Panc1 (cell line): Measurements from ENCODE around the gene KDM5A. TPM values are rescaled to one million over a fixed set of nuclear protein-coding genes. Genes with fewer than 3 reads are reported as not detected.

Experiments used
- ATAC-seq: fragments of 200-7000 bp; cut with Tn5 transposase; 2 replicates; pipeline ENCODE4 v1.9.1; 2020; ENCODE audit warnings: mild to moderate bottlenecking, moderate library complexity
- BruUV-seq: library from RNA; stranded (reverse); fragments of 400-500 nt; replicated peaks from 2 replicates; lab custom pipeline; 2021; lab: Mats Ljungman, UMichigan
- CTCF ChIA-PET: fragments of 300-600 bp; sonication (Branson Sonifier 250); formaldehyde crosslinking; loops from one replicate; lab custom pipeline; 2022; ENCODE audit warnings: antibody characterized with exemption; lab: Charles Lee
- POLR2A ChIA-PET: fragments of 300-600 bp; sonication (Branson Sonifier 250); formaldehyde crosslinking; loops from one replicate; lab custom pipeline; 2022; ENCODE audit warnings: antibody characterized with exemption; lab: Charles Lee
- DNase-seq: peaks from one replicate; pipeline ENCODE4 v3.0.0-alpha.2; 2010; ENCODE audit warnings: low read depth, low spot score
- H3K27ac ChIP-seq: 2 replicates; pipeline ENCODE4 v1.5.1; 2011; ENCODE audit warnings: mild to moderate bottlenecking, low read length, inconsistent platforms
- H3K27me3 ChIP-seq: fragments of 200-500 bp; sonication (Bioruptor generic); 2 replicates; pipeline ENCODE4 v1.6.0; 2014; ENCODE audit warnings: low read length, inconsistent platforms; ENCODE audit not compliant: control insufficient read depth, insufficient read depth
- H3K36me3 ChIP-seq: fragments of 200-500 bp; sonication (Bioruptor generic); 2 replicates; pipeline ENCODE4 v1.5.1; 2014; ENCODE audit warnings: inconsistent platforms, mild to moderate bottlenecking, low read length, moderate library complexity; ENCODE audit not compliant: control insufficient read depth, insufficient read depth
- H3K4me1 ChIP-seq: 2 replicates; pipeline ENCODE4 v1.5.1; 2011; ENCODE audit warnings: inconsistent platforms, mild to moderate bottlenecking, low read length, moderate library complexity; ENCODE audit not compliant: control insufficient read depth, insufficient read depth
- H3K4me3 ChIP-seq, 2 experiments: 2 replicates each; pipeline ENCODE4 v1.5.1; 2011 to 2012; ENCODE audit warnings: low read depth in 2 of 2, low read length in 2 of 2, mild to moderate bottlenecking in 2 of 2, inconsistent platforms in 1 of 2, moderate library complexity in 1 of 2
- H3K9me3 ChIP-seq: fragments of 200-500 bp; sonication (Bioruptor generic); 2 replicates; pipeline ENCODE4 v1.5.1; 2014; ENCODE audit warnings: low read depth, mild to moderate bottlenecking, inconsistent platforms, low read length, moderate library complexity; ENCODE audit not compliant: control insufficient read depth, insufficient read depth
- CTCF ChIP-seq: fragments of 450-650 bp; IDR thresholded peaks from 2 replicates; pipeline ENCODE4 v1.5.1; 2017; ENCODE audit warnings: mild to moderate bottlenecking
- POLR2AphosphoS5 ChIP-seq: IDR thresholded peaks from 2 replicates; pipeline ENCODE4 v1.6.1; 2012; ENCODE audit warnings: mild to moderate bottlenecking, low read depth, low read length, moderate library complexity
- SIN3A ChIP-seq: IDR thresholded peaks from 2 replicates; pipeline ENCODE4 v1.6.1; 2012; ENCODE audit warnings: low read depth, mild to moderate bottlenecking, low read length, moderate library complexity, borderline replicate concordance; ENCODE audit not compliant: insufficient read depth
- TCF7L2 ChIP-seq: IDR thresholded peaks from 2 replicates; pipeline ENCODE4 v1.6.1; 2011; ENCODE audit warnings: mild to moderate bottlenecking, low read depth, low read length, inconsistent platforms
- in situ Hi-C: cut with HindIII; loops from 2 replicates; pipeline ENCODE4 v1.10.0; 2016; ENCODE audit warnings: low sequenced_read_pairs, low pct_unique_long_range_greater_than_20kb
- intact Hi-C: fragments of 100-400 bp; cut with micrococcal nuclease; formaldehyde crosslinking; loops from one replicate; pipeline ENCODE4 v1.10.0; 2022; ENCODE audit not compliant: unreplicated experiment
- total RNA-seq: library from RNA; stranded (reverse); gene quantifications from one replicate; pipeline ENCODE4 v1.2.1, GENCODE V29; 2021; ENCODE audit not compliant: unreplicated experiment
- TF ChIP-seq, protein P1 (sequence below), 2 experiments: IDR thresholded peaks; 2 replicates each; pipeline ENCODE4 v1.6.1; 2011 to 2012; ENCODE audit warnings: low read depth in 2 of 2, control low read depth in 1 of 2, low read length in 1 of 2, mild to moderate bottlenecking in 1 of 2, moderate library complexity in 1 of 2; ENCODE audit not compliant: insufficient read depth in 1 of 2

Gene KDM5A
- total RNA-seq, 1 experiment from 2014 or later, result 49.0 TPM

DNA sequence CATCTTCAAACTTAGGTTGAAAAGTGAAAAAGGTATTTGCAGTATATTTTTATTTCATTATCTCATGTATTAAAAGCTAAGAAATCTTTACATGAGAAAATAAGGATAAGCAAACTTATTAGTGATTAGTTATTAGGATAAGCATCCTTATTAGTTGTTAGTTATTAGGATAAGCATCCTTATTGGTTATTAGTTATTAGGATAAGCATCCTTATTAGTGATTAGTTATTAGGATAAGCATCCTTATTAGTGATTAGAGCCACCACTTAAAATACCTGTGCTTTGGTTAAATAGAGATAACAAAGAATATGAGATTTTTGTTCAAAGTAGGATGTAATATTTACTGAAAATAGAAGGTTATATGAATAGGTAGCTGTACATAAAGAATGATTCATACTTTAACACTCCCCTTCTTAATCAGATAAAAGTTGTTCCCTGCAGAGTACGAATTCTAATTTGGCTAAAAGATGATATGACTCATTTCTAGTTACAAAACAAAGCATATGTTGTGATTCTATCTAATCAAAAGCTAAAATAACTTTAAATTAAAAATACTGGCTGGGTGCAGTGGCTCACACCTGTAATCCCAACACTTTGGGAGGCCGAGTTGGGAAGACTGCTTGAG, 56.4 kb downstream of the KDM5A start:
- DNase-seq (no peak), ATAC-seq (no peak)
- no TSS peak for BruUV-seq
- H3K4me3 ChIP-seq, result no peak overlapping the region
- intact Hi-C loops (no loop called here), in situ Hi-C loops (no loop called here)
- H3K36me3 ChIP-seq, result peaks cover 15% of the 10 kb centered on the region
- ChIA-PET CTCF (no interaction called here), POLR2A (interaction anchor here (0.5 kb wide), 1 partner anchor 10 kb away, joined by 11 read pairs; no protein-coding TSS in a partner anchor)
- no peaks in the 10 kb centered on the region for H3K4me1 ChIP-seq
- TF ChIP-seq SIN3A (no peak), CTCF (no peak), POLR2AphosphoS5 (no peak), TCF7L2 (no peak)
- TF ChIP-seq, protein P1, sequence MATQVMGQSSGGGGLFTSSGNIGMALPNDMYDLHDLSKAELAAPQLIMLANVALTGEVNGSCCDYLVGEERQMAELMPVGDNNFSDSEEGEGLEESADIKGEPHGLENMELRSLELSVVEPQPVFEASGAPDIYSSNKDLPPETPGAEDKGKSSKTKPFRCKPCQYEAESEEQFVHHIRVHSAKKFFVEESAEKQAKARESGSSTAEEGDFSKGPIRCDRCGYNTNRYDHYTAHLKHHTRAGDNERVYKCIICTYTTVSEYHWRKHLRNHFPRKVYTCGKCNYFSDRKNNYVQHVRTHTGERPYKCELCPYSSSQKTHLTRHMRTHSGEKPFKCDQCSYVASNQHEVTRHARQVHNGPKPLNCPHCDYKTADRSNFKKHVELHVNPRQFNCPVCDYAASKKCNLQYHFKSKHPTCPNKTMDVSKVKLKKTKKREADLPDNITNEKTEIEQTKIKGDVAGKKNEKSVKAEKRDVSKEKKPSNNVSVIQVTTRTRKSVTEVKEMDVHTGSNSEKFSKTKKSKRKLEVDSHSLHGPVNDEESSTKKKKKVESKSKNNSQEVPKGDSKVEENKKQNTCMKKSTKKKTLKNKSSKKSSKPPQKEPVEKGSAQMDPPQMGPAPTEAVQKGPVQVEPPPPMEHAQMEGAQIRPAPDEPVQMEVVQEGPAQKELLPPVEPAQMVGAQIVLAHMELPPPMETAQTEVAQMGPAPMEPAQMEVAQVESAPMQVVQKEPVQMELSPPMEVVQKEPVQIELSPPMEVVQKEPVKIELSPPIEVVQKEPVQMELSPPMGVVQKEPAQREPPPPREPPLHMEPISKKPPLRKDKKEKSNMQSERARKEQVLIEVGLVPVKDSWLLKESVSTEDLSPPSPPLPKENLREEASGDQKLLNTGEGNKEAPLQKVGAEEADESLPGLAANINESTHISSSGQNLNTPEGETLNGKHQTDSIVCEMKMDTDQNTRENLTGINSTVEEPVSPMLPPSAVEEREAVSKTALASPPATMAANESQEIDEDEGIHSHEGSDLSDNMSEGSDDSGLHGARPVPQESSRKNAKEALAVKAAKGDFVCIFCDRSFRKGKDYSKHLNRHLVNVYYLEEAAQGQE (IDR thresholded peaks at IDR 0.05; ENCODE audit: insufficient read depth in 1 of 2, low read depth in 2 of 2, low read length in 1 of 2), result no peak
- no peak overlapping the region for H3K27ac ChIP-seq
- H3K27me3 ChIP-seq, result no peaks in the 10 kb centered on the region
- H3K9me3 ChIP-seq, result no peaks in the 10 kb centered on the region

GRCh38 chr12:331287-331686, 57.8 kb downstream of the KDM5A start:
- H3K4me1 ChIP-seq, result no peaks in the 10 kb centered on the region
- in situ Hi-C loops, result no loop called here
- BruUV-seq, result no TSS peak
- H3K4me3 ChIP-seq, result no peak overlapping the region
- ChIA-PET POLR2A (no interaction called here), CTCF (no interaction called here)
- intact Hi-C loops, result no loop called here
- H3K27me3 ChIP-seq, result no peaks in the 10 kb centered on the region
- no peak for ATAC-seq
- no peak for TF ChIP-seq POLR2AphosphoS5
- H3K36me3 ChIP-seq, result peaks cover 15% of the 10 kb centered on the region
- no peaks in the 10 kb centered on the region for H3K9me3 ChIP-seq
- DNase-seq, result no peak
- no peak overlapping the region for H3K27ac ChIP-seq

DNA sequence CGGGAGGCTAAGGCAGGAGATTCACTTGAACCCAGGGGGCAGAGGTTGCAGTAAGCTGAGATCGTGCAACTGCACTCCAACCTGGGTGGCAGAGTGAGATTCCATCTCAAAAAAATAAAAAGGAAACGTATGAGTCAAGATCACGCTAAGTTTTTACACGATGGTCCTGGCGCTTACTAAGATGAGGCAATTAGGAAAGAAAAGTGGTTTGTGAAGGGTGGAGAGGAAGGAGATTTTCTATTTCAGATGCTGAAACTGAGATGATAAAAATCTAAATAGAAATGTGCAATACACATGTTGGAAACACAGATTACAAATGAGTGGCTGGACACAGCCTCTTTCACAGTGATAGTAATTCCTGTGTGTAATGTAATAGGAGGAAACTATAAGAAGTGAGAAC, 63.2 kb downstream of the KDM5A start:
- peaks cover 10% of the 10 kb centered on the region for H3K36me3 ChIP-seq

More for the DNA sequence above, 63.2 kb downstream of the KDM5A start:
- H3K27ac ChIP-seq, result no peak overlapping the region
- DNase-seq, result no peak
- intact Hi-C loops, result no loop called here
- ATAC-seq, result no peak
- H3K4me1 ChIP-seq, result no peaks in the 10 kb centered on the region
- ChIA-PET POLR2A (interaction anchor here (0.6 kb wide), 1 partner anchor 64 kb away, joined by 3 read pairs; no protein-coding TSS in a partner anchor), CTCF (no interaction called here)
- H3K4me3 ChIP-seq, result no peak overlapping the region
- TF ChIP-seq, protein P1 (IDR thresholded peaks at IDR 0.05; ENCODE audit: insufficient read depth in 1 of 2, low read depth in 2 of 2, low read length in 1 of 2), result no peak
- TF ChIP-seq CTCF (no peak), SIN3A (no peak), POLR2AphosphoS5 (no peak), TCF7L2 (no peak)
- H3K27me3 ChIP-seq, result no peaks in the 10 kb centered on the region
- in situ Hi-C loops, result no loop called here
- BruUV-seq, result no TSS peak
- H3K9me3 ChIP-seq, result no peaks in the 10 kb centered on the region
